ENCODE measurements around the gene SCAPER.

SCAPER gene

DNA sequence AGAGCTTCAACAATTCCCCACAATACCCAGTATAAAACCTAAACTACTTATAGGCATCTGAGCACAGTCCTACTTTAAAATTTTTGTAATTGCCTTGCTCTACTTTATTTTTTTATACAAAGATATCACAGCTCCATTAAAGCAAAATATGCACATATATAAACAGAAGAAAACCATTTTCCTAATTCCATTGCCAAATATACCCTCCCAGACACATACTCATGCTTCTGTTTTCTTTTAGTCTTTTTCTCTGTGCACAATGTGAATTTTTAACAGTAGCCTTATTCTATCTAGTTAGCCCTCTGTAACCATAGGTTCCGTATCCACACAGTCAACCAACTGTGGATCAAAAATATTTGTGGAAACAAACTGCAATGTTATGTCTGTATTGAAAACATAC lies 260.5 kb downstream of the SCAPER start:
- no peak overlapping the region for H3K27ac ChIP-seq (ENCODE audit: low read depth, low read length, severe bottlenecking)
- no peaks in the 10 kb centered on the region for H3K9me3 ChIP-seq (ENCODE audit: control insufficient read depth, low read length)
- no peaks in the 10 kb centered on the region for H3K4me1 ChIP-seq (ENCODE audit: control insufficient read depth, insufficient read depth, low read length, poor library complexity, severe bottlenecking)
- no peak overlapping the region for H3K4me3 ChIP-seq (ENCODE audit: extremely low read depth, insufficient read depth, low read length, poor library complexity, severe bottlenecking)
- no peaks in the 10 kb centered on the region for H3K36me3 ChIP-seq (ENCODE audit: control insufficient read depth, insufficient read depth, low read length)
- WGBS, 2 experiments (ENCODE audit: insufficient coverage in 2 of 2): no CpG with 5 or more reads among the region's 1 CpG

DNA sequence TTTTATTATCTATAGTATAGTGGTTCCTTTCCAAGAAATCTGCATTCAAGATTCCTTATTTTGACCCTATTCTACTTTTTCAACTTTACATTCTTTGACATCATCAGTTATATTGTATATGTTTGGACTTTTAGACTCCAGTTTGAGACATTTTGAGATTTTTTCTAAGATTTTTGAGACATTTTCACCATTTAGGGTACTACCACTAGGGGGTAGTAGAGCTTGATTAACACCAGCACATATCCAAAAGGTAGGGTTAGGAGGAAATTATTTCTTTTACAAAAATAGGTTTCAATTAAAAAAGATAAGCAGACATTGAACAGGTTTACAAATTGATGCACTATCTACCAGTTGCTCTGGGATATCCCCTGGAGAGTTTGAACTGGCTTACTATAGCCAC lies 262.5 kb downstream of the SCAPER start:
- no peak overlapping the region for H3K4me3 ChIP-seq (ENCODE audit: extremely low read depth, insufficient read depth, low read length, poor library complexity, severe bottlenecking)
- no peaks in the 10 kb centered on the region for H3K4me1 ChIP-seq (ENCODE audit: control insufficient read depth, insufficient read depth, low read length, poor library complexity, severe bottlenecking)
- no peaks in the 10 kb centered on the region for H3K9me3 ChIP-seq (ENCODE audit: control insufficient read depth, low read length)
- H3K27ac ChIP-seq (ENCODE audit: low read depth, low read length, severe bottlenecking): no peak overlapping the region
- no peaks in the 10 kb centered on the region for H3K36me3 ChIP-seq (ENCODE audit: control insufficient read depth, insufficient read depth, low read length)

DNA sequence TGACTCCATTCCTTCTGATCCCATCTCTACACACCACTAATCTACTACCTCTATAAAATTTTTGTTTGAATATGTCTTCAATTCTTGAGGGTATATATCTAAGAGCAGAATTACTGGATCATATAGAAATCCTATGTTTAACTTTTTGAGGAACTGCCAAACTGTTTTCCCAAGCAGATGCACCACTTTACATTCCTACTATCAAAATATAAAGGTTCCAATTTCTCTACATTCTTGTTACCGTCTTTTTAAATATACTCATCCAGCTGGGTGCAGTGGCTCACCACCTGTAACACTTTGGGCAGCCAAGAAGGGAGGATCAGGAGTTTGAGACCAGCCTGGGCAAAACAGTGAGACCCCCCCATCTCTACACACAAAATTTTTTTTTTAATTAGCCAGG lies 268.0 kb downstream of the SCAPER start:
- no peaks in the 10 kb centered on the region for H3K36me3 ChIP-seq (ENCODE audit: control insufficient read depth, insufficient read depth, low read length)
- H3K9me3 ChIP-seq (ENCODE audit: control insufficient read depth, low read length): peaks cover 4% of the 10 kb centered on the region
- no peak overlapping the region for H3K4me3 ChIP-seq (ENCODE audit: extremely low read depth, insufficient read depth, low read length, poor library complexity, severe bottlenecking)
- no peak overlapping the region for H3K27ac ChIP-seq (ENCODE audit: low read depth, low read length, severe bottlenecking)
- H3K4me1 ChIP-seq (ENCODE audit: control insufficient read depth, insufficient read depth, low read length, poor library complexity, severe bottlenecking): no peaks in the 10 kb centered on the region
- 86% methylated on average over 1 of the region's 1 CpG for WGBS, 2 experiments (ENCODE audit: insufficient coverage in 2 of 2)

DNA sequence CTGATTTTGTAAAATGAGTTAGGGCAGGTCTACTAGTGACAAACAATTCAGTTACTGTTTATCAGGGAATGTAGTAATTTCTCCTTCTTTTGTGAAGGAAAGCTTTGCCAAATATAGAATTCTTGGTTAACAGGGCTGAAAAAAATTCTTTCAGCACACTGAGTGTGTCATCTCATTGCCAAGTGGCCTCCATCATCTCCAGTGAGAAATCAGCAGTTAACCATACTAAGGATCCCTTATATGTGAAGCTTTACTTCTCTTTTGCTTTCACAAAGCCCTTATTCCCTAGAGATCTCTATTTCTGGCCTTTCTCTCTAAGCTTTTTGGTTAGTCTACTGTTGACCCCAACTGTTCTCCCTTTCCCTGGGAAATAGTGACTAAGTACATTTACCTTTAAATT lies 269.1 kb downstream of the SCAPER start:
- no peak overlapping the region for H3K4me3 ChIP-seq (ENCODE audit: extremely low read depth, insufficient read depth, low read length, poor library complexity, severe bottlenecking)
- H3K9me3 ChIP-seq (ENCODE audit: control insufficient read depth, low read length): peaks cover 4% of the 10 kb centered on the region
- no peaks in the 10 kb centered on the region for H3K4me1 ChIP-seq (ENCODE audit: control insufficient read depth, insufficient read depth, low read length, poor library complexity, severe bottlenecking)
- H3K27ac ChIP-seq (ENCODE audit: low read depth, low read length, severe bottlenecking): no peak overlapping the region
- no peaks in the 10 kb centered on the region for H3K36me3 ChIP-seq (ENCODE audit: control insufficient read depth, insufficient read depth, low read length)

DNA sequence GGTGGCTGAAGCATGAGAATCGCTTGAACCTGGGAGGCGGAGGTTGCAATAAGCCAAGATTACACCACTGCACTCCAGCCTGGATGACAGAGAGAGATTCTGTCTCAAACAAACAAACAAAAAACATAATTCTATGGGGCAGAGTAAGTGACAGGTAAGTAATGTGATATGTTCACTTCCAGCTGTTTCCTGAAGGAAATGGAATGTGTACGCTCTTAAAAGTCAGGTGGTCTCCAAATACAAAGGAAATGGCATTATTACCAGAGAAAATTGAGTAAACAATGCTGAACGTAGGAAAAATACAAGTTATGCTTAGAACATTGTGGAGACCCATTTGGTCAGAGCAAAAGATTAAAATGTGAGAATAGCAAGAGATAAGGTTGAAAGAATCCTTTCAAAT lies 278.5 kb downstream of the SCAPER start:
- H3K36me3 ChIP-seq (ENCODE audit: control insufficient read depth, insufficient read depth, low read length): no peaks in the 10 kb centered on the region
- 87 to 94% methylated on average over 2 to 3 of the region's 4 CpGs for WGBS, 2 experiments (ENCODE audit: insufficient coverage in 2 of 2)
- H3K9me3 ChIP-seq (ENCODE audit: control insufficient read depth, low read length): no peaks in the 10 kb centered on the region
- no peaks in the 10 kb centered on the region for H3K4me1 ChIP-seq (ENCODE audit: control insufficient read depth, insufficient read depth, low read length, poor library complexity, severe bottlenecking)
- H3K4me3 ChIP-seq (ENCODE audit: extremely low read depth, insufficient read depth, low read length, poor library complexity, severe bottlenecking): no peak overlapping the region
- H3K27ac ChIP-seq (ENCODE audit: low read depth, low read length, severe bottlenecking): no peak overlapping the region

DNA sequence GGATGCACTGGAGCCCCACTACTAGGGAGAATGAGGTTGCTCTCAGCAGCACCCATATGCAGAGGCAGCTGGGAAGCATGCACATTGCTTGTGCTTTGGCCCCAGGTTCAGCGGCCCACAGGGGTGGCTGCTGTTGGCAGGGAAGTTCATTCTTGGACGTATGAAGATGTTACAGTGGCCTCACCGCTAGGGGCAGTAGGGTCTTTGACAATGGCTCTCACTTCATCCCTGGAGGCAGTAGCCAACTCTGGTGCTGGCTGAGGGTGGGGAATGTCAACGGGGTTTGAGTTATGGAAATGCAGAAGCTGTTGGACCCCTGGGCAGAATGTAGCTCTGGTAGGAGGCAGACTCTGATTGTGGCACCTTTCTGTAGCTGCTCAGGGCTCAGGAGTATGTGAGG lies 279.9 kb downstream of the SCAPER start:
- WGBS, 2 experiments (ENCODE audit: insufficient coverage in 2 of 2): 64 to 77% methylated on average over 3 to 4 of the region's 4 CpGs
- Histone ChIP-seq H3K4me1 (ENCODE audit: control insufficient read depth, insufficient read depth, low read length, poor library complexity, severe bottlenecking) (no peaks in the 10 kb centered on the region), H3K9me3 (ENCODE audit: control insufficient read depth, low read length) (no peaks in the 10 kb centered on the region), H3K27ac (ENCODE audit: low read depth, low read length, severe bottlenecking) (no peak overlapping the region), H3K4me3 (ENCODE audit: extremely low read depth, insufficient read depth, low read length, poor library complexity, severe bottlenecking) (no peak overlapping the region), H3K36me3 (ENCODE audit: control insufficient read depth, insufficient read depth, low read length) (no peaks in the 10 kb centered on the region)

DNA sequence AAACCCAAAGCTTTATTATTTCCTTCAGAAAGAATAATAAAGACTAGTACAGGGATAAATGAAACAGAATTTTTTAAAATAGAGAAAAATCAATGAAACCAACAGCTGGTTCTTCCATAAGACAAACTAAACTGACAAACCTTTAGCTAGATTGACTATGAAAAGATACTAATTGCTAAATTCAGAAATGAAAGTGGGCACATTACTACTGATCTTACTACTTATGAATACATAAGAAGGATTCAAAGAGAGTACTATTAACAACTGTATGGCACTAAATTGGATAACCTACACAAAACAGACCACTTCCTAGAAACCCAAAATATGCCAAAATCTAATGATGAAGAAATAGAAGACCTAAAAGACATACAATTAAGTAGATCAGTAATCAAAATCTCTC lies 290.4 kb downstream of the SCAPER start:
- Histone ChIP-seq H3K36me3 (ENCODE audit: control insufficient read depth, insufficient read depth, low read length) (no peaks in the 10 kb centered on the region), H3K4me1 (ENCODE audit: control insufficient read depth, insufficient read depth, low read length, poor library complexity, severe bottlenecking) (no peaks in the 10 kb centered on the region)

DNA sequence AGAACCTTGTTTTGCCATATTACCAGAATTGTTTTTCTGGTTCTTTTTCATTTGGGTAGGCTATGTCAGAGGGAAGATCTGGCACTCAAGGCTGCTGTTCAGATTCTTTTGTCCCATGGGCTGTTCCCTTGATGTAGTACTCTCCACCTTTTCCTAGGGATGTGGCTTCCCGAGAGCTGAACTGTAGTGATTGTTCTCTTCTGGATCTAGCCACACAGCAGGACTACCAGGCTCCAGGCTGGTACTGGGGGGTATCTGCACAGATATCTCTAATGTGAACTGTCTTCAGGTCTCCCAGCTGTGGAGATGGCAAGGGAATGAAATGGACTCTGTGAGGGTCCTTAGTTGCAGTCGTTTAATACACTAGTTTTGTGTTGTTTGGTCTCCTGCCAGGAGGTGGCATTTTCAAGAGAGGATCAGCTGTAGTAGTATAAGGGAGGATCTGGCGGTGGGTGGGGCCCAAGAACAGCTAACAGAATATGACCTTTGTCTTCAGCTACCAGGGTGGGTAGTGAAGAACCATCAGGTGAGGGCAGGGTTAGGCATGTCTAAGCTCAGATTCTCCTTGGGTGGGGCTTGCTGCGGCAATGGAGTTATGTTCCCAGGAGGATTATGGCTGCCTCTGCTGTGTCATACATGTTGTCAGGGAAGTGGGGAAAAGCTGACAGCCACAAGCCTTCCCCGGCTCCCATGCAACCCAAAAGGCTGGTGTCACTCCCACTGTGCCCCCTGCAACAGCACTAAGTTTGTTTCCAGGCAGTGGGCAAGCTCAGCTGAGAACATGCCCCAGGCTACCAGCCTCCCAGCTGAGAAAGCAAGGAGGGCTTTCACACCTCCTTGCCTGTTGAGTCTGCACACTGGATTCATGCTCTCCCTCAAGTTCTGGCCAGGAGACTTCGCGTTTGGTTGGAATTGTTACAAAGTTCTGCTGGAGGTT lies 316.1 kb downstream of the SCAPER start:
- H3K4me3 ChIP-seq (ENCODE audit: extremely low read depth, insufficient read depth, low read length, poor library complexity, severe bottlenecking): no peak overlapping the region
- H3K4me1 ChIP-seq (ENCODE audit: control insufficient read depth, insufficient read depth, low read length, poor library complexity, severe bottlenecking): no peaks in the 10 kb centered on the region
- H3K36me3 ChIP-seq (ENCODE audit: control insufficient read depth, insufficient read depth, low read length): no peaks in the 10 kb centered on the region
- H3K27ac ChIP-seq (ENCODE audit: low read depth, low read length, severe bottlenecking): no peak overlapping the region
- H3K9me3 ChIP-seq (ENCODE audit: control insufficient read depth, low read length): no peaks in the 10 kb centered on the region
- WGBS, 2 experiments (ENCODE audit: insufficient coverage in 2 of 2): 87 to 90% methylated on average over 6 to 7 of the region's 7 CpGs

More for the DNA sequence above, 290.4 kb downstream of the SCAPER start:
- Histone ChIP-seq H3K27ac (ENCODE audit: low read depth, low read length, severe bottlenecking) (no peak overlapping the region), H3K9me3 (ENCODE audit: control insufficient read depth, low read length) (peaks cover 6% of the 10 kb centered on the region), H3K4me3 (ENCODE audit: extremely low read depth, insufficient read depth, low read length, poor library complexity, severe bottlenecking) (no peak overlapping the region)

DNA sequence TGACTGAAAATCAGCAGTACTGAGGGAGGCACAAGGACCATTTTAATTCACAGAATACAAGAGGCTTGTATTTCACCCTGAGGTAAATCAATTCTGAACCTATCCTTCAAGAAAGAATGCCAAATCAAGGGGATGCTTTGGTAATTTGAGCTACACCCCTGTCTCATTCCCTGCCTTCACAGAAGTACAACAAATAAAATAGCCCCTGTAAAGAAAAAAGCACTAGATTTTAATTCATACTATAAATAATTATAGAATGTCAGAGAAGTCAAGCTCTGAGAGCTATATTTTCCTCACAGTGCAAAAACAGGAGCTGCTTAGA lies 319.6 kb downstream of the SCAPER start:
- Histone ChIP-seq H3K36me3 (ENCODE audit: control insufficient read depth, insufficient read depth, low read length) (no peaks in the 10 kb centered on the region), H3K4me1 (ENCODE audit: control insufficient read depth, insufficient read depth, low read length, poor library complexity, severe bottlenecking) (no peaks in the 10 kb centered on the region), H3K4me3 (ENCODE audit: extremely low read depth, insufficient read depth, low read length, poor library complexity, severe bottlenecking) (no peak overlapping the region), H3K9me3 (ENCODE audit: control insufficient read depth, low read length) (peaks cover 11% of the 10 kb centered on the region), H3K27ac (ENCODE audit: low read depth, low read length, severe bottlenecking) (no peak overlapping the region)

DNA sequence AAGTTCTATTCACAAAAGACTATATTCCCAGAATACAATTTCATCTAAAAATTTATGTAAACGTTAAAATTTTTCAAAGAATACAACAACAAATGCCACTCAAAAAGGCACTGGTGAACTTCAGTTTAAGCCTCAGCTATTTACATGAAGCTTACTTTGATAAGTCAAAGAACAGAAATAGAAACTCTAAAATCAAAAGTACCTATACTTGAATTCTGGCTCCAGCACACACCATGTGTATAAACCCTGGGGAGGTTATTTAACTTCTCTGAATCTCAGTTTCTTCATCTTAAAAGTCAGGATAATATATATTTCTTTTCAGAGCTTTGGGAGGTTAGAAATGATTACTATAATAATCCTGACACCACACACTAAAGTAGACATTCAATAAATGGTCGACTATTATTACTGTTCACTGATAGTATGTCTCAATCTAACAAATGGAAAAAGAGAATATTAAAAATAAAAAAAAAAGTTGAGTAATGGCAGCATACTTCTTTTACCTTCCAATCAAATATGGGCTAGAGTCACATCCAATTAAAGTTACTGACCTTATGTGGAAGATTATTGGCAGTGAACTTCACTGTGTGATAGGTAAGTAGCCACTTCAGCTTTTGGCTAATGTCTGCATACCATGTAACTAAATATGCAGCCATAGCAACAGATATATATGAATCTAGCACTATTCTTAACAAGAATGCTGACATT lies 320.1 kb downstream of the SCAPER start:
- H3K9me3 ChIP-seq (ENCODE audit: control insufficient read depth, low read length): peaks cover 11% of the 10 kb centered on the region
- no peak overlapping the region for H3K4me3 ChIP-seq (ENCODE audit: extremely low read depth, insufficient read depth, low read length, poor library complexity, severe bottlenecking)
- H3K27ac ChIP-seq (ENCODE audit: low read depth, low read length, severe bottlenecking): no peak overlapping the region
- 100% methylated on average over 1 of the region's 2 CpGs; no CpG with 5 or more reads in 1 of the 2 experiments for WGBS, 2 experiments (ENCODE audit: insufficient coverage in 2 of 2)
- no peaks in the 10 kb centered on the region for H3K4me1 ChIP-seq (ENCODE audit: control insufficient read depth, insufficient read depth, low read length, poor library complexity, severe bottlenecking)
- H3K36me3 ChIP-seq (ENCODE audit: control insufficient read depth, insufficient read depth, low read length): no peaks in the 10 kb centered on the region

DNA sequence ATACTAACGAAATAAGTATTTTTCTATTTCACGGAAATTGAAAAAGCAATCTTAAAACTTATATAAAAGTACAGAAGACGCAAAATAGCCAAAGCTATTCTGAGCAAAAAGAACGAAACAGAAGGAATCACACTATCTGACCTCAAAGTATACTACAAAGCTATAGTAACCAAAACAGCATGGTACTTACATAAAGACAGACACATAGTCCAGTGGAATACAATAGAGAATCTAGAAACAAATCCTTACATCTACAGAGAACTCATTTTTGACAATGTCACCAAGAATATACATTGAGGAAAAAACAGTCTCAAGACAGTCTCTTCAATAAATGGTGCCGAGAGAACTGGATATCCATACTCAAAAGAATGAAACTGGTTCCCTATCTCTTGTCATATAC lies 322.6 kb downstream of the SCAPER start:
- Histone ChIP-seq H3K4me1 (ENCODE audit: control insufficient read depth, insufficient read depth, low read length, poor library complexity, severe bottlenecking) (no peaks in the 10 kb centered on the region), H3K36me3 (ENCODE audit: control insufficient read depth, insufficient read depth, low read length) (no peaks in the 10 kb centered on the region), H3K9me3 (ENCODE audit: control insufficient read depth, low read length) (peaks cover 11% of the 10 kb centered on the region), H3K27ac (ENCODE audit: low read depth, low read length, severe bottlenecking) (no peak overlapping the region), H3K4me3 (ENCODE audit: extremely low read depth, insufficient read depth, low read length, poor library complexity, severe bottlenecking) (no peak overlapping the region)
- WGBS, 2 experiments (ENCODE audit: insufficient coverage in 2 of 2): 76 to 83% methylated on average over 1 to 4 of the region's 5 CpGs

Data from mesodermal cell (in vitro differentiated cells).